HepG2 (cell line): ENCODE data around the gene ATP10D. TPM values are rescaled to one million over a fixed set of nuclear protein-coding genes. Genes with fewer than 3 reads are reported as not detected.
A peak's percentile ranks its signal among the peaks of the same experiment; 100 is the strongest.

Experiments used
- ATAC-seq: fragments of 200-7000 bp; cut with Tn5 transposase; 3 replicates; pipeline ENCODE4 v1.9.1; 2020; ENCODE audit warnings: mild to moderate bottlenecking, moderate library complexity
- Bru-seq: library from RNA; stranded (reverse); fragments of 400-500 nt; gene quantifications from one replicate; lab custom pipeline; 2021; lab: Mats Ljungman, UMichigan
- BruChase-seq, 2 experiments: library from RNA; stranded (reverse); fragments of 400-500 nt; gene quantifications; one replicate each; lab custom pipeline; 2021; lab: Mats Ljungman, UMichigan
- BruUV-seq: library from RNA; stranded (reverse); fragments of 400-500 nt; replicated peaks from 2 replicates; lab custom pipeline; 2021; lab: Mats Ljungman, UMichigan
- CTCF ChIA-PET: fragments of 300-600 bp; formaldehyde crosslinking; extraction: SDS; loops from one replicate; lab custom pipeline; 2021; ENCODE audit warnings: low total read pairs, inconsistent platforms, low intra/inter-chr PET ratio; lab: Yijun Ruan, JAX
- POLR2A ChIA-PET: fragments of 350-600 bp; sonication (Branson Sonifier 250); formaldehyde crosslinking; loops from one replicate; lab custom pipeline; 2020; ENCODE audit warnings: antibody characterized with exemption, inconsistent platforms; lab: Yijun Ruan, JAX
- DNase-seq: peaks from one replicate; pipeline ENCODE4 v3.0.0-alpha.2; 2015; ENCODE audit warnings: low spot score
- FAIRE-seq: peaks from 3 replicates; lab custom pipeline; 2011; peaks lifted over from hg19 to GRCh38; lab: Jason Lieb, UNC
- H2AFZ ChIP-seq: one replicate; pipeline ENCODE4 v1.6.1; 2011; ENCODE audit warnings: low read length, inconsistent platforms
- H3K27ac ChIP-seq: fragments of 300-600 bp; 3 replicates; pipeline ENCODE4 v1.8.0; 2011; ENCODE audit warnings: mixed run types, mild to moderate bottlenecking, mixed read lengths, low read length, inconsistent platforms; ENCODE audit not compliant: insufficient read depth; ENCODE audit errors: extremely low read length
- H3K27me3 ChIP-seq, 2 experiments: fragments of 200-600 bp in 1 of 2; 2 replicates in 1 of 2; 3 replicates in 1 of 2; pipeline versions ENCODE4 v1.6.0 to v1.8.0; 2011; ENCODE audit warnings: low read length in 2 of 2, mild to moderate bottlenecking in 2 of 2, moderate library complexity in 2 of 2, inconsistent platforms in 1 of 2; ENCODE audit not compliant: insufficient read depth in 2 of 2, control insufficient read depth in 1 of 2
- H3K36me3 ChIP-seq, 2 experiments: fragments of 200-600 bp in 1 of 2; replicated peaks in 1 of 2; 2 replicates in 1 of 2; 3 replicates in 1 of 2; pipeline versions ENCODE4 v1.5.1 to v1.8.0; 2011; ENCODE audit warnings: low read length in 2 of 2, inconsistent platforms in 1 of 2; ENCODE audit not compliant: insufficient read depth in 2 of 2, control insufficient read depth in 1 of 2
- H3K4me1 ChIP-seq: 2 replicates; pipeline ENCODE4 v1.5.1; 2012; ENCODE audit warnings: low read length, inconsistent platforms; ENCODE audit not compliant: insufficient read depth
- H3K4me2 ChIP-seq: 2 replicates; pipeline ENCODE4 v1.6.0; 2011; ENCODE audit warnings: low read depth, low read length, inconsistent platforms
- H3K4me3 ChIP-seq, 3 experiments: fragments of 200-600 bp in 1 of 3; sonication (generic), shearing (Covaris generic) in 1 of 3; replicated peaks in 1 of 3; 2 replicates each; pipeline ENCODE4 v1.5.1; 2011 to 2016; ENCODE audit warnings: low read length in 3 of 3, inconsistent platforms in 2 of 3, low read depth in 2 of 3, mild to moderate bottlenecking in 2 of 3, control low read depth in 1 of 3, mixed read lengths in 1 of 3; ENCODE audit not compliant: insufficient read depth in 1 of 3
- H3K79me2 ChIP-seq: one replicate; pipeline ENCODE4 v1.6.1; 2011; ENCODE audit warnings: low read length, inconsistent platforms; ENCODE audit not compliant: insufficient read depth
- H3K9ac ChIP-seq: 2 replicates; pipeline ENCODE4 v1.6.0; 2011; ENCODE audit warnings: mild to moderate bottlenecking, low read depth, low read length, inconsistent platforms; ENCODE audit not compliant: insufficient read depth
- H3K9me3 ChIP-seq: 2 replicates; pipeline ENCODE4 v1.5.1; 2012; ENCODE audit warnings: mild to moderate bottlenecking, low read length
- H4K20me1 ChIP-seq: 2 replicates; pipeline ENCODE4 v1.6.0; 2011; ENCODE audit warnings: inconsistent platforms, mild to moderate bottlenecking, low read length, moderate library complexity; ENCODE audit not compliant: insufficient read depth
- AGO1 ChIP-seq: fragments of 200-400 bp; formaldehyde crosslinking; IDR thresholded peaks from 2 replicates; pipeline ENCODE4 v1.6.1; 2017; ENCODE audit warnings: mild to moderate bottlenecking, low read depth, low read length, moderate library complexity; ENCODE audit not compliant: poor library complexity, severe bottlenecking
- CHCHD3 ChIP-seq: sonication (generic); formaldehyde crosslinking; IDR thresholded peaks from 2 replicates; pipeline ENCODE4 v1.8.0; 2022; ENCODE audit warnings: mild to moderate bottlenecking, missing genetic modification reagents, moderate library complexity
- CREM ChIP-seq, 2 experiments: sonication (generic) in 1 of 2; formaldehyde crosslinking in 1 of 2; IDR thresholded peaks; 2 replicates each; pipeline versions ENCODE4 v1.4.0 to v1.6.1; 2016 to 2020; ENCODE audit warnings: antibody characterized with exemption in 1 of 2, mild to moderate bottlenecking in 1 of 2, missing genetic modification reagents in 1 of 2
- ELF4 ChIP-seq: sonication (generic); formaldehyde crosslinking; IDR thresholded peaks from 2 replicates; pipeline ENCODE4 v1.5.0; 2020; ENCODE audit warnings: missing genetic modification reagents, mild to moderate bottlenecking, moderate library complexity, borderline replicate concordance
- FOXJ3 ChIP-seq: sonication (generic); formaldehyde crosslinking; IDR thresholded peaks from 2 replicates; pipeline ENCODE4 v1.4.0; 2020; ENCODE audit warnings: missing genetic modification reagents, mild to moderate bottlenecking, borderline replicate concordance
- KDM2A ChIP-seq: sonication (generic); formaldehyde crosslinking; IDR thresholded peaks from 2 replicates; pipeline ENCODE4 v1.4.0; 2020; ENCODE audit warnings: low read depth, missing genetic modification reagents, borderline replicate concordance
- KDM4B ChIP-seq: sonication (generic); formaldehyde crosslinking; IDR thresholded peaks from 2 replicates; pipeline ENCODE4 v1.4.0; 2020; ENCODE audit warnings: missing genetic modification reagents
- NONO ChIP-seq, 2 experiments: fragments of 450-650 bp in 1 of 2; sonication (generic) in 1 of 2; formaldehyde crosslinking in 1 of 2; IDR thresholded peaks in 1 of 2; conservative IDR thresholded peaks in 1 of 2; 2 replicates each; pipeline versions ENCODE4 v1.6.1 to v1.8.0; 2017 to 2022; ENCODE audit warnings: mild to moderate bottlenecking in 1 of 2, missing genetic modification reagents in 1 of 2, moderate library complexity in 1 of 2
- RBM39 ChIP-seq: fragments of 200-400 bp; formaldehyde crosslinking; IDR thresholded peaks from one replicate; pipeline ENCODE4 v1.6.1; 2018; ENCODE audit warnings: antibody characterized with exemption, mild to moderate bottlenecking, low read depth, low read length; ENCODE audit not compliant: poor library complexity, severe bottlenecking
- RNF2 ChIP-seq: fragments of 450-650 bp; conservative IDR thresholded peaks from 2 replicates; pipeline ENCODE4 v1.6.1; 2016; ENCODE audit warnings: low read depth
- TAF15 ChIP-seq: fragments of 200-400 bp; formaldehyde crosslinking; IDR thresholded peaks from one replicate; pipeline ENCODE4 v1.6.1; 2018; ENCODE audit warnings: mild to moderate bottlenecking, low read depth, low read length; ENCODE audit not compliant: poor library complexity, severe bottlenecking
- TBP ChIP-seq: sonication (generic); formaldehyde crosslinking; IDR thresholded peaks from 2 replicates; pipeline ENCODE4 v1.5.0; 2020; ENCODE audit warnings: missing genetic modification reagents
- XRCC5 ChIP-seq: fragments of 200-400 bp; formaldehyde crosslinking; optimal IDR thresholded peaks from 2 replicates; pipeline ENCODE3; 2017; ENCODE audit warnings: mild to moderate bottlenecking, low read length
- ZBTB7B ChIP-seq: sonication (generic); formaldehyde crosslinking; IDR thresholded peaks from 2 replicates; pipeline ENCODE4 v1.4.0; 2020; ENCODE audit warnings: missing genetic modification reagents
- ZEB1 ChIP-seq: IDR thresholded peaks from 2 replicates; pipeline ENCODE4 v1.6.1; 2012; ENCODE audit warnings: mild to moderate bottlenecking, low read depth, inconsistent platforms; ENCODE audit not compliant: insufficient replicate concordance
- ZNF121 ChIP-seq: sonication (generic); formaldehyde crosslinking; IDR thresholded peaks from 2 replicates; pipeline ENCODE4 v1.5.0; 2020; ENCODE audit warnings: mild to moderate bottlenecking, missing genetic modification reagents
- WGBS: methylation state at CpG from one replicate; pipeline ENCODE4 v1.1.6; 2017; ENCODE audit warnings: low lambda C conversion rate; 5-methylcytosine and 5-hydroxymethylcytosine counted together
- in situ Hi-C: cut with HindIII; loops from 2 replicates; pipeline ENCODE4 v1.10.0; 2017; ENCODE audit warnings: low pct_unique_long_range_greater_than_20kb; ENCODE audit not compliant: extremely low pct_ligation_motif_present
- intact Hi-C: fragments of 100-400 bp; cut with micrococcal nuclease; formaldehyde crosslinking; loops from one replicate; pipeline ENCODE4 v1.10.0; 2022; ENCODE audit not compliant: unreplicated experiment
- long read RNA-seq, 2 experiments: library from RNA in 1 of 2; library from polyadenylated mRNA in 1 of 2; stranded (forward) in 1 of 2; unstranded in 1 of 2; transcript quantifications; one replicate each; pipeline ENCODE4 v2.0.0, GENCODE V29; 2019 to 2022
- polyA minus RNA-seq, 3 experiments: library from RNA; depleted of rRNA, polyadenylated mRNA; stranded (reverse); fragments of >200 nt; gene quantifications; 2 replicates each; pipeline ENCODE4 v1.2.3, GENCODE V29; 2011; ENCODE audit warnings: low replicate concordance in 1 of 3
- polyA plus RNA-seq, 8 experiments: library from polyadenylated mRNA; depleted of rRNA in 3 of 8; stranded (reverse) in 7 of 8; unstranded in 1 of 8; fragments of >200 nt; fragmentation: Illumina TruSeq in 4 of 8; extraction: Trizol in 4 of 8; gene quantifications; 2 replicates each; pipeline versions ENCODE4 v1.2.1 to v1.2.3, GENCODE V29; 2011 to 2016; ENCODE audit warnings: low read depth in 4 of 8, missing spikeins in 1 of 8, mixed read lengths in 1 of 8; ENCODE audit not compliant: insufficient read depth in 1 of 8
- total RNA-seq, 5 experiments: library from RNA; depleted of rRNA; stranded (reverse); fragments of >200 nt; fragmentation: Illumina TruSeq; extraction: Trizol; gene quantifications; 2 replicates each; pipeline ENCODE4 v1.2.3, GENCODE V29; 2016; ENCODE audit warnings: low read depth in 1 of 5

The ATP10D gene
- 5.2 and 9.8 TPM in 2 replicates for total RNA-seq (2016; rRNA removed; fragmentation: Illumina TruSeq; extraction: Trizol)
- 0.97 and 1.0 TPM in 2 replicates for total RNA-seq (2016; cell fraction: cytosol; rRNA removed; fragmentation: Illumina TruSeq; extraction: Trizol; ENCODE audit: low read depth)
- 5.4 and 8.4 TPM in 2 replicates for total RNA-seq (2016; cell fraction: insoluble cytoplasmic fraction; rRNA removed; fragmentation: Illumina TruSeq; extraction: Trizol)
- total RNA-seq (2016; cell fraction: membrane; rRNA removed; fragmentation: Illumina TruSeq; extraction: Trizol), result 1.8 and 2.2 TPM in 2 replicates
- 15.8 and 16.4 TPM in 2 replicates for total RNA-seq (2016; cell fraction: nucleus; rRNA removed; fragmentation: Illumina TruSeq; extraction: Trizol)
- 2.2 and 3.4 TPM in 2 replicates for polyA plus RNA-seq (2011; rRNA removed)
- polyA plus RNA-seq (2011; cell fraction: cytosol; rRNA removed), result 1.2 and 3.3 TPM in 2 replicates
- 2.2 and 2.6 TPM in 2 replicates for polyA plus RNA-seq (2011; cell fraction: nucleus; rRNA removed)
- polyA plus RNA-seq (2012), result 0.78 and 1.7 TPM in 2 replicates
- 0.28 and 0.29 TPM in 2 replicates for polyA plus RNA-seq (2016; cell fraction: cytosol; fragmentation: Illumina TruSeq; extraction: Trizol; ENCODE audit: low read depth)
- 3.1 and 4.5 TPM in 2 replicates for polyA plus RNA-seq (2016; cell fraction: insoluble cytoplasmic fraction; fragmentation: Illumina TruSeq; extraction: Trizol; ENCODE audit: low read depth)
- polyA plus RNA-seq (2016; cell fraction: membrane; fragmentation: Illumina TruSeq; extraction: Trizol; ENCODE audit: low read depth), result 0.54 and 1.1 TPM in 2 replicates
- polyA plus RNA-seq (2016; cell fraction: nucleus; fragmentation: Illumina TruSeq; extraction: Trizol; ENCODE audit: insufficient read depth, low read depth), result 10.4 and 11.5 TPM in 2 replicates
- polyA minus RNA-seq (2011; rRNA and poly(A)+ RNA removed; ENCODE audit: low replicate concordance), result 15.9 and 46.4 TPM in 2 replicates
- 3.1 and 3.3 TPM in 2 replicates for polyA minus RNA-seq (2011; cell fraction: cytosol; rRNA and poly(A)+ RNA removed)
- 9.0 and 10.7 TPM in 2 replicates for polyA minus RNA-seq (2011; cell fraction: nucleus; rRNA and poly(A)+ RNA removed)
- percentile 39 among the genes with signal in this experiment for Bru-seq, nascent RNA
- BruChase-seq, experiment 1, labeled RNA remaining after a 6-hour chase, result percentile 40 among the genes with signal in this experiment
- BruChase-seq, experiment 2, labeled RNA remaining after a 2-hour chase, result percentile 36 among the genes with signal in this experiment
- long read RNA-seq, experiment 1, partial matches to known transcripts, result 2 of 4 reads
- long read RNA-seq, experiment 1, other reads (novel, unspliced or antisense), result 2 of 4 reads
- long read RNA-seq, experiment 2, full-length matches to known transcripts, result 1 of 5 reads
- long read RNA-seq, experiment 2, partial matches to known transcripts, result 3 of 5 reads
- long read RNA-seq, experiment 2, other reads (novel, unspliced or antisense), result 1 of 5 reads

GRCh38 chr4:47485047-47485692 is at the start of gene ATP10D:
ATP10D (plus strand) TSS chr4:47485275; CDS start chr4:47512541, 27,266 bp downstream.
- intact Hi-C loops (loop anchor here (1.0 to 2.0 kb wide), 2 partner anchors 22 to 40 kb away; partner anchors contain the start of gene COMMD8), in situ Hi-C loops (no loop called here)
- no peak for TF ChIP-seq NONO (IDR thresholded peaks at IDR 0.05)
- TF ChIP-seq NONO (CRISPR knock-in tag; conservative IDR thresholded peaks at IDR 0.05), result peak; percentile 48; the same call in 1 of the 2 replicates
- peak; percentile 59 for TF ChIP-seq XRCC5
- peak; percentile 70; the same call in 1 of the 2 replicates for TF ChIP-seq KDM2A (CRISPR knock-in tag)
- TF ChIP-seq RBM39, result no peak
- no peak for TF ChIP-seq ZNF121
- 0 out of 2 replicates have a peak, but pooled peaks have one; percentile 44 for TF ChIP-seq RNF2
- no peak for TF ChIP-seq TAF15
- no peak for TF ChIP-seq AGO1
- no peak for TF ChIP-seq ZEB1
- peak; percentile 36; the same call in 1 of the 2 replicates for TF ChIP-seq ZBTB7B (CRISPR knock-in tag)
- TF ChIP-seq TBP, result no peak
- peak; percentile 72 for TF ChIP-seq CREM (IDR thresholded peaks at IDR 0.05)
- TF ChIP-seq CREM (CRISPR knock-in tag; IDR thresholded peaks at IDR 0.05), result no peak; the same call in 1 of the 2 replicates
- TF ChIP-seq FOXJ3 (CRISPR knock-in tag), result no peak
- no peak for TF ChIP-seq KDM4B (CRISPR knock-in tag)
- TF ChIP-seq CHCHD3 (CRISPR knock-in tag), result no peak
- TF ChIP-seq ELF4 (CRISPR knock-in tag), result no peak

More at GRCh38 chr4:47485047-47485692, at the start of gene ATP10D:
- Histone ChIP-seq H3K36me3 (no peaks in the 10 kb centered on the region), H3K4me1 (peaks cover 20% of the 10 kb centered on the region), H3K79me2 (no peaks in the 10 kb centered on the region), H3K9me3 (no peaks in the 10 kb centered on the region), H4K20me1 (no peaks in the 10 kb centered on the region), H3K4me3 (peak within 1 kb of the TSS; percentile 55 to 74 (median 66)), H3K4me2 (peak within 1 kb of the TSS; percentile 89), H3K9ac (peak within 1 kb of the TSS; percentile 36; the same call in 1 of the 2 replicates), H3K27ac (peak within 1 kb of the TSS; percentile 29), H3K27me3 (peaks cover 0 to 3% of the 10 kb centered on the region in 2 experiments; a peak in 1 of 5 replicates), H2AFZ (peak within 1 kb of the TSS; percentile 80)
- POLR2A ChIA-PET, result interaction anchor here (2.2 kb wide), 1 partner anchor 22 kb away, joined by 15 read pairs; the partner anchor contains the start of gene COMMD8
- DNase-seq (peak; percentile 75), ATAC-seq (peak; percentile 100), FAIRE-seq (peak; percentile 46)
- WGBS, result under 1% methylated on average over 32 of the region's 34 CpGs
- BruUV-seq, result no TSS peak
- CTCF ChIA-PET, result no interaction called here
